CD14-positive monocyte (primary cell): ENCODE results near the gene EFHC1. TPM values are rescaled to one million over a fixed set of nuclear protein-coding genes. Genes with fewer than 3 reads are reported as not detected.

Experiments
- DNase-seq, 3 donors: peaks; one replicate each; pipeline ENCODE4 v3.0.0-alpha.2; 2011 to 2022
- H2AFZ ChIP-seq: 2 replicates; pipeline ENCODE4 v1.6.0; 2012; ENCODE audit warnings: mild to moderate bottlenecking, low read depth, low read length, inconsistent platforms; ENCODE audit not compliant: insufficient read depth, poor library complexity, severe bottlenecking
- H3K27ac ChIP-seq, 2 donors: 1 replicate in 1 of 2; 2 replicates in 1 of 2; pipeline ENCODE4 v1.5.1; 2012 to 2013; ENCODE audit warnings: low read length in 2 of 2, control low read depth in 1 of 2, inconsistent platforms in 1 of 2, low read depth in 1 of 2, mild to moderate bottlenecking in 1 of 2
- H3K27me3 ChIP-seq, 2 donors: one replicate each; pipeline versions ENCODE4 v1.6.0 to v1.6.1; 2011 to 2013; ENCODE audit warnings: low read length in 2 of 2; ENCODE audit not compliant: control insufficient read depth in 2 of 2, insufficient read depth in 2 of 2
- H3K36me3 ChIP-seq, 2 donors: replicated peaks in 1 of 2; 1 replicate in 1 of 2; 2 replicates in 1 of 2; pipeline versions ENCODE4 v1.5.1 to v1.6.1; 2012 to 2013; ENCODE audit warnings: low read length in 2 of 2, control low read depth in 1 of 2, inconsistent platforms in 1 of 2, mild to moderate bottlenecking in 1 of 2; ENCODE audit not compliant: insufficient read depth in 2 of 2, control insufficient read depth in 1 of 2
- H3K4me1 ChIP-seq, 2 donors: 1 replicate in 1 of 2; 2 replicates in 1 of 2; pipeline versions ENCODE4 v1.5.1 to v1.6.1; 2012 to 2013; ENCODE audit warnings: low read length in 2 of 2, control low read depth in 1 of 2, inconsistent platforms in 1 of 2, mild to moderate bottlenecking in 1 of 2, moderate library complexity in 1 of 2; ENCODE audit not compliant: insufficient read depth in 2 of 2, control insufficient read depth in 1 of 2
- H3K4me2 ChIP-seq: replicated peaks from 2 replicates; pipeline ENCODE3; 2012; ENCODE audit warnings: low read length, moderate library complexity, mild to moderate bottlenecking; ENCODE audit not compliant: poor library complexity, severe bottlenecking; ENCODE audit errors: extremely low read depth
- H3K4me3 ChIP-seq, 3 experiments: fragments of 200-600 bp in 1 of 3; sonication (generic) in 1 of 3; replicated peaks in 1 of 3; 1 replicate in 2 of 3; 2 replicates in 1 of 3; pipeline ENCODE4 v1.5.1; 2011 to 2013; ENCODE audit warnings: low read length in 3 of 3, mild to moderate bottlenecking in 3 of 3, control low read depth in 2 of 3, low read depth in 2 of 3, inconsistent platforms in 1 of 3, moderate library complexity in 1 of 3
- H3K79me2 ChIP-seq: 2 replicates; pipeline ENCODE4 v1.6.0; 2012; ENCODE audit warnings: mild to moderate bottlenecking, control low read depth, inconsistent platforms, low read length, moderate library complexity; ENCODE audit not compliant: insufficient read depth
- H3K9ac ChIP-seq: 2 replicates; pipeline ENCODE4 v1.6.0; 2017; ENCODE audit warnings: low read length, mild to moderate bottlenecking; ENCODE audit not compliant: insufficient read depth, poor library complexity, severe bottlenecking
- H3K9me3 ChIP-seq, 2 donors: replicated peaks in 1 of 2; 1 replicate in 1 of 2; 2 replicates in 1 of 2; pipeline versions ENCODE4 v1.5.1 to v1.6.1; 2012 to 2013; ENCODE audit warnings: low read length in 2 of 2, control low read depth in 1 of 2; ENCODE audit not compliant: control insufficient read depth in 1 of 2, insufficient read depth in 1 of 2
- H4K20me1 ChIP-seq: 2 replicates; pipeline ENCODE4 v1.6.0; 2012; ENCODE audit warnings: mild to moderate bottlenecking, low read length, control low read depth, moderate library complexity; ENCODE audit not compliant: insufficient read depth
- H3K27ac Mint-ChIP-seq, 7 donors: one replicate each; pipeline ENCODE4 v1.8.0; 2020; ENCODE audit warnings: mild to moderate bottlenecking in 7 of 7, mixed read lengths in 7 of 7, moderate library complexity in 6 of 7, inconsistent platforms in 2 of 7
- H3K27me3 Mint-ChIP-seq, 3 donors: one replicate each; pipeline ENCODE4 v1.8.0; 2021 to 2022; ENCODE audit warnings: low read depth in 3 of 3, mild to moderate bottlenecking in 3 of 3, mixed read lengths in 3 of 3, moderate library complexity in 3 of 3, inconsistent platforms in 1 of 3
- H3K36me3 Mint-ChIP-seq, 2 donors: one replicate each; pipeline ENCODE4 v1.8.0; 2020; ENCODE audit warnings: mixed read lengths in 2 of 2, inconsistent platforms in 1 of 2, mild to moderate bottlenecking in 1 of 2
- H3K4me1 Mint-ChIP-seq: one replicate; pipeline ENCODE4 v1.8.0; 2020; ENCODE audit warnings: mild to moderate bottlenecking, mixed read lengths
- H3K4me3 Mint-ChIP-seq, 2 donors: one replicate each; pipeline ENCODE4 v1.8.0; 2020; ENCODE audit warnings: mild to moderate bottlenecking in 2 of 2, mixed read lengths in 2 of 2, moderate library complexity in 1 of 2
- H3K9me3 Mint-ChIP-seq, 7 donors: one replicate each; pipeline ENCODE4 v1.8.0; 2020 to 2022; ENCODE audit warnings: mixed read lengths in 7 of 7, mild to moderate bottlenecking in 6 of 7, moderate library complexity in 6 of 7, inconsistent platforms in 2 of 7
- WGBS: methylation state at CpG from one replicate; pipeline ENCODE4 v1.1.5; 2013; ENCODE audit warnings: missing lambda C conversion rate; ENCODE audit not compliant: insufficient coverage; 5-methylcytosine and 5-hydroxymethylcytosine counted together
- intact Hi-C, 2 donors: fragments of 100-400 bp; cut with micrococcal nuclease; formaldehyde crosslinking; loops; one replicate each; pipeline versions ENCODE4 v1.15.0 to v1.15.1; 2023
- polyA plus RNA-seq, 3 donors: library from polyadenylated mRNA; depleted of rRNA in 1 of 3; unstranded in 2 of 3; stranded (reverse) in 1 of 3; fragments of 300-500 nt in 2 of 3; fragments of >200 nt in 1 of 3; fragmentation: Illumina TruSeq in 2 of 3; gene quantifications; 1 replicate in 2 of 3; 2 replicates in 1 of 3; pipeline ENCODE4 v1.2.3, GENCODE V29; 2012 to 2021
- TF ChIP-seq, protein P1 (sequence below): fragments of 200-600 bp; IDR thresholded peaks from one replicate; pipeline ENCODE4 v1.8.0; 2022; ENCODE audit warnings: antibody characterized with exemption, mild to moderate bottlenecking

The EFHC1 gene
- polyA plus RNA-seq, 3 donors = 0.30 to 13.5 (median 2.3) TPM

- H3K4me2 ChIP-seq = no peak overlapping the region
- H3K4me3 Mint-ChIP-seq = no peak overlapping the region
- H3K36me3 Mint-ChIP-seq = peaks cover 90 to 95% of the 10 kb centered on the region in 2 donors
- TF ChIP-seq, protein P1, sequence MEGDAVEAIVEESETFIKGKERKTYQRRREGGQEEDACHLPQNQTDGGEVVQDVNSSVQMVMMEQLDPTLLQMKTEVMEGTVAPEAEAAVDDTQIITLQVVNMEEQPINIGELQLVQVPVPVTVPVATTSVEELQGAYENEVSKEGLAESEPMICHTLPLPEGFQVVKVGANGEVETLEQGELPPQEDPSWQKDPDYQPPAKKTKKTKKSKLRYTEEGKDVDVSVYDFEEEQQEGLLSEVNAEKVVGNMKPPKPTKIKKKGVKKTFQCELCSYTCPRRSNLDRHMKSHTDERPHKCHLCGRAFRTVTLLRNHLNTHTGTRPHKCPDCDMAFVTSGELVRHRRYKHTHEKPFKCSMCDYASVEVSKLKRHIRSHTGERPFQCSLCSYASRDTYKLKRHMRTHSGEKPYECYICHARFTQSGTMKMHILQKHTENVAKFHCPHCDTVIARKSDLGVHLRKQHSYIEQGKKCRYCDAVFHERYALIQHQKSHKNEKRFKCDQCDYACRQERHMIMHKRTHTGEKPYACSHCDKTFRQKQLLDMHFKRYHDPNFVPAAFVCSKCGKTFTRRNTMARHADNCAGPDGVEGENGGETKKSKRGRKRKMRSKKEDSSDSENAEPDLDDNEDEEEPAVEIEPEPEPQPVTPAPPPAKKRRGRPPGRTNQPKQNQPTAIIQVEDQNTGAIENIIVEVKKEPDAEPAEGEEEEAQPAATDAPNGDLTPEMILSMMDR = no peak
- no peaks in the 10 kb centered on the region for H3K27me3 ChIP-seq
- no peak overlapping the region for H3K4me3 ChIP-seq
- H3K9ac ChIP-seq = no peak overlapping the region
- H3K4me1 ChIP-seq = peaks cover 4 to 8% of the 10 kb centered on the region in 2 donors
- H3K9me3 ChIP-seq = no peaks in the 10 kb centered on the region
- intact Hi-C loops = no loop called here
- WGBS = 95% methylated on average over 4 of the region's 4 CpGs
- no peak overlapping the region for H2AFZ ChIP-seq
- H4K20me1 ChIP-seq = no peaks in the 10 kb centered on the region
- no peaks in the 10 kb centered on the region for H3K79me2 ChIP-seq
- H3K36me3 ChIP-seq = peaks cover 92 to 100% of the 10 kb centered on the region in 2 donors
- peaks cover 0 to 2% (median 2%) of the 10 kb centered on the region in 3 donors for H3K27me3 Mint-ChIP-seq
- H3K9me3 Mint-ChIP-seq = peaks cover 0 to 2% (median 0%) of the 10 kb centered on the region in 7 donors
- DNase-seq = no peak
- H3K27ac Mint-ChIP-seq = peak overlapping the region in 2 of 7 donors; percentile 32 to 56
- peaks cover 18% of the 10 kb centered on the region for H3K4me1 Mint-ChIP-seq
- H3K27ac ChIP-seq = peak overlapping the region in 1 of 2 donors; percentile 40
Measured at GRCh38 chr6:52512199-52512598, 92.1 kb downstream of the EFHC1 start.

DNA sequence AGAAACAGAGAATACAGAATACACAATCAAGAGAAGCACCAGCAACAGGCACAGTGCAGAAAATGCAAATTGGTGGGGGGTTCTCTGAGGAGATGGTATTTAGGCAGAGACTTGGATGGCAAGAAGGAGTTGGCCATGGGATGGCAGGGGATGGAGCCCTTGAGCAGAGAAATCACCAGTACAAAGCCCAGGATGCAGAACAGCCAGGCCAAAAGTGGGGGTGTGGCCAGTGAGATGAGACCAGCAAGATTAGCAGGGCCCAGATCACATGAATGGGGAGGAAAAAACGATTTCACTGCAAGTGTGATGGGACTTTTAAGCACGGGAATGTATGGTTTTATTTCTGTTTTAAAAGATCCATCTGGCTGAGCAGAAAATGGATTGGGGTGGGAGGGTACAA lies 93.3 kb downstream of the EFHC1 start:
- Histone ChIP-seq H3K36me3 (peaks cover 81 to 100% of the 10 kb centered on the region in 2 donors), H3K4me3 (no peak overlapping the region), H3K27me3 (no peaks in the 10 kb centered on the region), H4K20me1 (peaks cover 10% of the 10 kb centered on the region), H3K9ac (no peak overlapping the region), H3K4me1 (no peaks in the 10 kb centered on the region), H2AFZ (no peak overlapping the region), H3K4me2 (no peak overlapping the region), H3K79me2 (peaks cover 3% of the 10 kb centered on the region), H3K27ac (no peak overlapping the region), H3K9me3 (no peaks in the 10 kb centered on the region)
- peaks cover 18% of the 10 kb centered on the region for H3K4me1 Mint-ChIP-seq
- TF ChIP-seq, protein P1 = no peak
- no peaks in the 10 kb centered on the region for H3K9me3 Mint-ChIP-seq
- 100% methylated on average over 2 of the region's 2 CpGs for WGBS
- H3K27me3 Mint-ChIP-seq = peaks cover 0 to 4% (median 2%) of the 10 kb centered on the region in 3 donors
- DNase-seq = no peak
- peaks cover 85 to 91% of the 10 kb centered on the region in 2 donors for H3K36me3 Mint-ChIP-seq
- intact Hi-C loops = no loop called here
- no peak overlapping the region for H3K4me3 Mint-ChIP-seq
- H3K27ac Mint-ChIP-seq = peak overlapping the region in 3 of 7 donors; percentile 13 to 37 (median 27)
